ENCODE results near the gene FALEC.

FALEC gene

GRCh38 chr1:150551784-150552127, 36.2 kb downstream of the FALEC start:
- DNase-seq (ENCODE audit: low spot score) = no peak
- TF ChIP-seq CTCF (IDR thresholded peaks at IDR 0.05; ENCODE audit: extremely low read depth, missing control alignments) = no peak

GRCh38 chr1:150552128-150552910, 36.8 kb downstream of the FALEC start:
- no peak for DNase-seq (ENCODE audit: low spot score)
- TF ChIP-seq CTCF (IDR thresholded peaks at IDR 0.05; ENCODE audit: extremely low read depth, missing control alignments) = no peak

GRCh38 chr1:150552911-150553289, 37.3 kb downstream of the FALEC start:
- DNase-seq (ENCODE audit: low spot score) = no peak
- no peak for TF ChIP-seq CTCF (IDR thresholded peaks at IDR 0.05; ENCODE audit: extremely low read depth, missing control alignments)

- TF ChIP-seq CTCF (IDR thresholded peaks at IDR 0.05; ENCODE audit: extremely low read depth, missing control alignments) = no peak
- DNase-seq (ENCODE audit: low spot score) = no peak
These were observed 38.0 kb downstream of the FALEC start for GRCh38 chr1:150553392-150554085.

DNA sequence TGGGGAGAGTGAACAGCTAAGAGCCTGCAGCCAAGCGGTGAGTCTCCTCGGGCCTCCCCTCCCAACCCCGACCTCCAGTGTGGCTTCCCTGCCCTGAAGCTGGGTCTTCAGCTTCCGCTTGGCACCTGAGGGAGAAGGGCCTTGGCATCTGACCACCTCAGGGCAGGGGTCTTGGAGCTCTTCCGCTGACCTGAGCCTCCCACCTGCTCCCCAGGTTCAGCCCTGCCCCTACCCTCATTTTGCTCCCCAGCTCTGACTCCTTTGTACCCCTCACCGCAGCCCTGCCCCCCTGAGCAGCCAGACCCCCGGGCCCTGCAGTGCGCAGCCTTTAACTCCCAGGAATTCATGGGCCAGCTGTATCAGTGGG, 38.5 kb downstream of the FALEC start:
- TF ChIP-seq CTCF (IDR thresholded peaks at IDR 0.05; ENCODE audit: extremely low read depth, missing control alignments) = no peak
- DNase-seq (ENCODE audit: low spot score) = no peak

- no peak for DNase-seq (ENCODE audit: low spot score)
- no peak for TF ChIP-seq CTCF (IDR thresholded peaks at IDR 0.05; ENCODE audit: extremely low read depth, missing control alignments)
These were observed 39.8 kb downstream of the FALEC start for GRCh38 chr1:150555198-150555970.
